T-helper 1 cell (primary cell): Measurements from ENCODE around the gene KRTAP2-4.
"Not testable (repeated sequence)": the region's sequence is repeated elsewhere in the genome, so short reads cannot be mapped to it uniquely, and the experiment has no call there.

ENCODE experiments used
- DNase-seq, 5 donors: peaks; one replicate each; pipeline ENCODE4 v3.0.0-alpha.2; 2012 to 2020

Gene KRTAP2-4

GRCh38 chr17:41071606-41072360, 6.1 kb upstream of the KRTAP2-4 start:
- no peak for DNase-seq

DNA sequence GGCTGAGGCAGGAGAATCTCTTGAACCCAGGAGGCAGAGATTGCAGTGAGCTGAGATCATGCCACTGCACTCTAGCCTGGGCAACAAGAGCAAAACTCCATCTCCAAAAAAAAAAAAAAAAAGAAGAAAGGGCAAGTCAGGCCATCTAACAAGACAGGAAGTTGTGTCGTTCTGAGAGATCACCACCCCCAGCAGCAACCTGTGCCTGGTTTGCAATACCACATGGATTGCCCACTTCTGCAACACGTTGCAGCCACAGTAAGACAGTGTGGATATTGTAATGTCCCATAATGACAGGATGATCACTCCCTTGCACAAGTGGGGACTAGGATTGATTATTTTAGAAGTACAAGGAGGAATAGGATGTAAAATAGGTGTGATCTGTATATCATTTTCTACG, 3.4 kb upstream of the KRTAP2-4 start:
- DNase-seq, result no peak

DNA sequence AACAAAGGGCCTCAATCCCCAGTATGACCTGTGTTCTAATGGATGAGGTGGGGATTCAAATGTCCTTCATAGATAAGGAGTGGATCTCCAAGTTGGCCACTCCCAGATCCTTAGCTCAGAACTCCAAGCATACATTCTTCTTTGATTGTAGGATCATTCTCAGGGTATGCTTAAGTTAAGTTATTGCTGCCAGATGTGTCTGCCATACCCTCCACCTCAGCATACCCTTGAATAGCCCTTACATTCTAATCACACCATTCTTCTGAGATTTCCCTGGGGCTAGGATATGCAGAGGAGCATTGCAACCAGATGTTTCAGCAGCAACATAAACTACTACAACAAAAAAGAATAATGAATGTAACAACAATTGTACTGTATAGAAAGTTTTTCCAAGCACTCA, 1.6 kb upstream of the KRTAP2-4 start:
- no peak for DNase-seq

- DNase-seq, result not testable (repeated sequence)
These were observed 526 bp downstream of the KRTAP2-4 start for GRCh38 chr17:41065016-41065689.

DNA sequence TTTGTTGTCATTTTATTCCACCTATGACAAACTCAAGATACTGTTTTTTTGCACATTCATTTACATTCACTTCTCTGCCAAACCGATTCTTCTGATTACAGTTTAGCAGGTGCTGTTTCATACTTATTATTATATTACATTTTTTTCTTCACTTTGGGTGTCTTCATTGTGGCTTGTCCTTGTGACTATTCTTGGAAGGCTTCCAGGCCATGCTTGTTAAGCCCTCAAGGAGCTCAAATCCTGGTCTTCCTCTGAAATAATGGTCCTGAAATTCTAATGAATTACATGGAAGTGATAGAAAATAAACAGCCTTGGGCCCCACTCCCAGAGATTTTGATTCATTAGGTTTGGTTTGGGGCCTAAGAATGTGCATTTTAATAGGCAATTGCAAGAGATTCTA, 1.4 kb downstream of the KRTAP2-4 start:
- no peak for DNase-seq

- no peak for DNase-seq
These were observed 2.2 kb downstream of the KRTAP2-4 start for GRCh38 chr17:41063449-41063848.

DNA sequence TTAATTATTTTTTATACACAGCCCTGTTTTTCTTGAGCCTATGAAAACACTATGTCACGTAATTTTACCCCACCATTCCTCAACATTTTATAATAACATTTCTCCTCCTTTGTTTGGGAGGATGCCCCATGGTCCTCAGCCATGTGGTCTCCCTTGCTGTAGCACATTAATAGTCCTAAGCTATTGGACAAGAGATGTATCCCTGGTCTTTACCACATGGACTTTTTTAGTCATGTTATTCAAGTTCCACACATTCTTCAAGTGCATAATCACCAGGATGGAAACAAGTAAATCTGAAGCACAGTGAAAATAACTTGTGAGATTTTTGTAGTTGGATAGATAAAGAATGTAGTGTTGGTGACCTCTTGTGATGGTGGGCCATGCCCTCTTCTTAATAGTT, 3.7 kb downstream of the KRTAP2-4 start:
- DNase-seq, result no peak

DNA sequence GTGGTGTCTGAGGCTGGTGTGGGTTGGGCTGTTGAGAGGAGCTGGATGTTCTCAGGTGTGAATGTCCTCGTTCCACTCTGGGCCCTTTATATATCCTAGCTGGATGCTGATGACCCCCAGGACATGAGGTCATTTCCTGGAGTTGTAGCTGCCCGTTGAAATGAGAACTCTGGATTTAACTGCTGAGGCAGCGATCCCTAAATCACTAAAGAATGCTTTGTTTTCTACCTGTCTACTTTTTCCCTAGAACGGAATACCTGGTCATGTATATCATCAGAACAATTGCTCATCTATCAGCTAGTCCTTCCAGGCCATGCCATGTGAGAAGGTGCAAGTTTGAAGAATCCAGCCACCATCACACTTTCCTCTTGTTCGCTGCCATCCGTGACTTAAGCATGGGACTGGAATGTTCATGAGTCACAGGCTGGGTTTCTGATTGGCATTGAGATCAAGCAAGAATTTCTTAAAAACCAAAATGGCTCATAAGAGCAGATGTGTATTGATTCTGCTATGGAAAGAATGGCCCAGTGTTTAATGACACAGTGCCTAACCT, 5.6 kb downstream of the KRTAP2-4 start, which contains the start of gene KRTAP2-3:
TSS of gene KRTAP2-3 (minus strand) at position 63 of the 553 bp plus-strand sequence. CDS start 64 bp downstream, outside the sequence.
- DNase-seq, result no peak

GRCh38 chr17:41059276-41060051, 6.2 kb downstream of the KRTAP2-4 start:
- DNase-seq, result not testable (repeated sequence)

- DNase-seq, result no peak
These were observed 6.9 kb downstream of the KRTAP2-4 start for GRCh38 chr17:41058741-41059140.

DNA sequence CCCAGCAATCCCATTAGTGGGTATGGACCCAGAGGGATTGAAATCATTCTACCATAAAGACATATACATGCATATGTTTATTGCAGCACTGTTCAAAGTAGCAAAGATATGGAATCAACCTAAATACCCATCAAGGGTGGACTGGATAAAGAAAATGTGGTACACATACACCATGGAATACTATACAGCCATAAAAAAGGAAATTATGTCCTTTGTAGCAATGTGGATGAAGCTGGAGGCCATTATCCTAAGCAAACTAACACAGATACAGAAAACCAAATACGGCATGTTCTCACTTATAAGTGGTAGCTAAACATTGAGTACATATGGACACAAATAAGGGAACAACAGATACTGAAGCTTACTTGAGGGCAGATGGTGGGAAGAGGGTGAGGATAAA, 8.1 kb downstream of the KRTAP2-4 start:
- DNase-seq, result no peak

- not testable (repeated sequence) for DNase-seq
These were observed 10.5 kb downstream of the KRTAP2-4 start, which contains the start of gene KRTAP2-2 for GRCh38 chr17:41055130-41055529. TSS of gene KRTAP2-2 (minus strand) at chr17:41055230. CDS start at chr17:41055211, 19 bp downstream.

GRCh38 chr17:41054556-41054955, 11.1 kb downstream of the KRTAP2-4 start:
- not testable (repeated sequence) for DNase-seq

GRCh38 chr17:41054025-41054424, 11.7 kb downstream of the KRTAP2-4 start:
- no peak for DNase-seq

GRCh38 chr17:41052566-41052965, 13.1 kb downstream of the KRTAP2-4 start:
- DNase-seq, result no peak

- no peak for DNase-seq
These were observed 16.6 kb downstream of the KRTAP2-4 start for GRCh38 chr17:41049110-41049509.

GRCh38 chr17:41048441-41048840, 17.2 kb downstream of the KRTAP2-4 start:
- DNase-seq, result no peak

GRCh38 chr17:41046735-41047465, 18.8 kb downstream of the KRTAP2-4 start, which contains the start of gene KRTAP2-1:
TSS of gene KRTAP2-1 (minus strand) at chr17:41047316. CDS start at chr17:41047267, 49 bp downstream.
- DNase-seq, result not testable (repeated sequence)

DNA sequence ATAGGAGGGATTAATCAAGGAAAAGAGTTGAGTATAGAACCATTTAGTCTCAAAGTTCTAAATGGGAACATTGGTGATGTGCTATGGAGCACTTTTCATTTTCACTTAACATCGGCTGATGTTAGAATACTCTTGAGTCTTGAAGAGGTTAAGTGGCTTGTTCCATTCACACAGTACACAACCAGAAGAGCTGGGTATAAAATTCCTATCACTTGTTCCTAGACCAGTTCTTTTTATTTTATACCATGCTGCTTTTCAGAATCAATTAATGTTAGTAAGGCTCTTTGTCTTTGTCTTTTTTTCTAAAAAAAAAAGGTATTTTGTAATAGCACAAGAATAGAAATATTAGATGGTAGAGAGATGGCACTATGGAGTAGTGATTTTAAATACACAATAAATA, 22.7 kb downstream of the KRTAP2-4 start:
- DNase-seq, result no peak

GRCh38 chr17:41040783-41041571, 24.7 kb downstream of the KRTAP2-4 start, which contains the start of gene KRTAP1-1:
TSS of gene KRTAP1-1 (minus strand) at chr17:41041450. CDS start at chr17:41041397, 53 bp downstream.
- DNase-seq, result not testable (repeated sequence)

- DNase-seq, result no peak
These were observed 27.8 kb downstream of the KRTAP2-4 start for GRCh38 chr17:41037853-41038350.
